Measurements from ENCODE around the gene TLR10. TPM values are rescaled to one million over a fixed set of nuclear protein-coding genes. Genes with fewer than 3 reads are reported as not detected.
"Not testable (repeated sequence)": the region's sequence is repeated elsewhere in the genome, so short reads cannot be mapped to it uniquely, and the experiment has no call there.

The TLR10 gene
- total RNA-seq, 1 donor from 2014 or later, result 2.9 TPM

- DNase-seq (ENCODE audit: low spot score), result not testable (repeated sequence)
Measured at GRCh38 chr4:38766940-38767339, 15.8 kb downstream of the TLR10 start.

- no peak for DNase-seq (ENCODE audit: low spot score)
Measured at GRCh38 chr4:38765382-38765781, 17.4 kb downstream of the TLR10 start.

GRCh38 chr4:38764277-38764676, 18.5 kb downstream of the TLR10 start:
- DNase-seq (ENCODE audit: low spot score), result no peak

- no peak for DNase-seq (ENCODE audit: low spot score)
Measured at GRCh38 chr4:38762560-38762959, 20.2 kb downstream of the TLR10 start.

- no peak for DNase-seq (ENCODE audit: low spot score)
Measured at GRCh38 chr4:38759790-38760122, 23.0 kb downstream of the TLR10 start.

- DNase-seq (ENCODE audit: low spot score), result peak; percentile 88
Measured at GRCh38 chr4:38759113-38759789, 23.5 kb downstream of the TLR10 start.

- no peak for DNase-seq (ENCODE audit: low spot score)
Measured at GRCh38 chr4:38757945-38758600, 24.7 kb downstream of the TLR10 start.

GRCh38 chr4:38752941-38753806, 29.6 kb downstream of the TLR10 start:
- DNase-seq (ENCODE audit: low spot score), result peak; percentile 98

- DNase-seq (ENCODE audit: low spot score), result no peak
Measured at GRCh38 chr4:38752372-38752940, 30.3 kb downstream of the TLR10 start.

GRCh38 chr4:38751341-38752010, 31.3 kb downstream of the TLR10 start:
- DNase-seq (ENCODE audit: low spot score), result no peak

- DNase-seq (ENCODE audit: low spot score), result no peak
Measured at GRCh38 chr4:38749336-38749735, 33.5 kb downstream of the TLR10 start.

GRCh38 chr4:38747629-38748028, 35.2 kb downstream of the TLR10 start:
- no peak for DNase-seq (ENCODE audit: low spot score)

- peak; percentile 23 for DNase-seq (ENCODE audit: low spot score)
Measured at GRCh38 chr4:38745881-38746280, 36.9 kb downstream of the TLR10 start.

- DNase-seq (ENCODE audit: low spot score), result peak; percentile 52
Measured at GRCh38 chr4:38743866-38744265, 38.9 kb downstream of the TLR10 start.

GRCh38 chr4:38740303-38740702, 42.5 kb downstream of the TLR10 start:
- no peak for DNase-seq (ENCODE audit: low spot score)

- peak; percentile 47 for DNase-seq (ENCODE audit: low spot score)
Measured at GRCh38 chr4:38738940-38739803, 43.6 kb downstream of the TLR10 start.

- no peak for DNase-seq (ENCODE audit: low spot score)
Measured at GRCh38 chr4:38735870-38736269, 46.9 kb downstream of the TLR10 start.

GRCh38 chr4:38734911-38735310, 47.9 kb downstream of the TLR10 start:
- DNase-seq (ENCODE audit: low spot score), result no peak

- no peak for DNase-seq (ENCODE audit: low spot score)
Measured at GRCh38 chr4:38734446-38734845, 48.3 kb downstream of the TLR10 start.

GRCh38 chr4:38733663-38734062, 49.1 kb downstream of the TLR10 start:
- DNase-seq (ENCODE audit: low spot score), result no peak

Data from umbilical cord (tissue), 2 donors.